ENCODE data around the gene POMT1. TPM values are rescaled to one million over a fixed set of nuclear protein-coding genes. Genes with fewer than 3 reads are reported as not detected.
"Not testable (repeated sequence)": the region's sequence is repeated elsewhere in the genome, so short reads cannot be mapped to it uniquely, and the experiment has no call there.

The POMT1 gene
- total RNA-seq, 2 experiments from 2014 or later = 41.5 to 53.7 TPM

GRCh38 chr9:131472085-131472484 is 30.6 kb upstream of the POMT1 start:
- H3K27me3 Mint-ChIP-seq; H3K4me3 Mint-ChIP-seq; H3K9me3 Mint-ChIP-seq (ENCODE audit: low read depth); H3K4me1 Mint-ChIP-seq; ATAC-seq; DNase-seq; CTCF ChIA-PET; H3K27ac Mint-ChIP-seq: not testable (repeated sequence)
- peaks cover 55% of the 10 kb centered on the region for H3K36me3 Mint-ChIP-seq

GRCh38 chr9:131473198-131473885 is 29.4 kb upstream of the POMT1 start:
- Mint-ChIP-seq H3K27me3 (no peaks in the 10 kb centered on the region), H3K9me3 (ENCODE audit: low read depth) (no peaks in the 10 kb centered on the region), H3K27ac (no peak overlapping the region), H3K4me1 (no peaks in the 10 kb centered on the region), H3K36me3 (peaks cover 50% of the 10 kb centered on the region), H3K4me3 (no peak overlapping the region)
- DNase-seq (no peak), ATAC-seq (no peak)
- CTCF ChIA-PET = interaction anchor here (1.3 to 1.6 kb wide), 2 partner anchors 100 to 123 kb away, joined by 3 to 5 read pairs; no protein-coding TSS in a partner anchor

GRCh38 chr9:131473891-131474290 is 28.8 kb upstream of the POMT1 start:
- ATAC-seq (no peak), DNase-seq (no peak)
- Mint-ChIP-seq H3K36me3 (peaks cover 49% of the 10 kb centered on the region), H3K9me3 (ENCODE audit: low read depth) (no peaks in the 10 kb centered on the region), H3K4me1 (no peaks in the 10 kb centered on the region), H3K4me3 (no peak overlapping the region), H3K27ac (no peak overlapping the region), H3K27me3 (no peaks in the 10 kb centered on the region)
- CTCF ChIA-PET = interaction anchor here (1.3 to 1.6 kb wide), 2 partner anchors 101 to 123 kb away, joined by 3 to 5 read pairs; no protein-coding TSS in a partner anchor

- Mint-ChIP-seq H3K27ac (no peak overlapping the region), H3K4me1 (peaks cover 2% of the 10 kb centered on the region), H3K9me3 (ENCODE audit: low read depth) (no peaks in the 10 kb centered on the region), H3K4me3 (no peak overlapping the region), H3K36me3 (peaks cover 50% of the 10 kb centered on the region), H3K27me3 (no peaks in the 10 kb centered on the region)
- no peak for ATAC-seq
- CTCF ChIA-PET = interaction anchor here (1.3 to 1.6 kb wide), 2 partner anchors 102 to 124 kb away, joined by 3 to 5 read pairs; no protein-coding TSS in a partner anchor
- DNase-seq = no peak
Observed at GRCh38 chr9:131474711-131475110, 28.0 kb upstream of the POMT1 start.

GRCh38 chr9:131475111-131475955 is 27.4 kb upstream of the POMT1 start:
- no peak overlapping the region for H3K27ac Mint-ChIP-seq
- no peaks in the 10 kb centered on the region for H3K9me3 Mint-ChIP-seq (ENCODE audit: low read depth)
- H3K4me1 Mint-ChIP-seq = peaks cover 2% of the 10 kb centered on the region
- peaks cover 47% of the 10 kb centered on the region for H3K36me3 Mint-ChIP-seq
- no peak overlapping the region for H3K4me3 Mint-ChIP-seq
- CTCF ChIA-PET = interaction anchor here (1.2 to 3.4 kb wide), 4 partner anchors 102 to 125 kb away, joined by 3 to 19 read pairs (median 4); no protein-coding TSS in a partner anchor
- DNase-seq (no peak), ATAC-seq (no peak)
- H3K27me3 Mint-ChIP-seq = no peaks in the 10 kb centered on the region

- no peaks in the 10 kb centered on the region for H3K27me3 Mint-ChIP-seq
- peaks cover 40% of the 10 kb centered on the region for H3K36me3 Mint-ChIP-seq
- no peak overlapping the region for H3K27ac Mint-ChIP-seq
- H3K9me3 Mint-ChIP-seq (ENCODE audit: low read depth) = no peaks in the 10 kb centered on the region
- DNase-seq (no peak), ATAC-seq (no peak)
- no peak overlapping the region for H3K4me3 Mint-ChIP-seq
- CTCF ChIA-PET = interaction anchor here (0.7 to 3.4 kb wide), 4 partner anchors 78 to 126 kb away, joined by 3 to 19 read pairs (median 6); no protein-coding TSS in a partner anchor
- peaks cover 2% of the 10 kb centered on the region for H3K4me1 Mint-ChIP-seq
Observed at GRCh38 chr9:131475956-131476776, 26.6 kb upstream of the POMT1 start.

GRCh38 chr9:131476777-131477345 is 25.9 kb upstream of the POMT1 start:
- H3K27ac Mint-ChIP-seq = no peak overlapping the region
- no peaks in the 10 kb centered on the region for H3K27me3 Mint-ChIP-seq
- ATAC-seq (no peak), DNase-seq (no peak)
- H3K4me3 Mint-ChIP-seq = no peak overlapping the region
- H3K36me3 Mint-ChIP-seq = peaks cover 37% of the 10 kb centered on the region
- CTCF ChIA-PET = interaction anchor here (0.7 to 3.4 kb wide), 5 partner anchors 13 to 127 kb away, joined by 3 to 19 read pairs (median 3); no protein-coding TSS in a partner anchor
- no peaks in the 10 kb centered on the region for H3K9me3 Mint-ChIP-seq (ENCODE audit: low read depth)
- peaks cover 2% of the 10 kb centered on the region for H3K4me1 Mint-ChIP-seq

- CTCF ChIA-PET = interaction anchor here (0.6 to 3.4 kb wide), 7 partner anchors 10 to 127 kb away, joined by 3 to 19 read pairs (median 3); no protein-coding TSS in a partner anchor
- ATAC-seq (no peak), DNase-seq (no peak)
- Mint-ChIP-seq H3K36me3 (peaks cover 39% of the 10 kb centered on the region), H3K27ac (no peak overlapping the region), H3K27me3 (no peaks in the 10 kb centered on the region), H3K4me3 (no peak overlapping the region), H3K9me3 (ENCODE audit: low read depth) (no peaks in the 10 kb centered on the region), H3K4me1 (peaks cover 2% of the 10 kb centered on the region)
Observed at GRCh38 chr9:131477367-131477766, 25.4 kb upstream of the POMT1 start.

GRCh38 chr9:131477816-131478419 is 24.8 kb upstream of the POMT1 start:
- H3K36me3 Mint-ChIP-seq = peaks cover 38% of the 10 kb centered on the region
- DNase-seq (no peak), ATAC-seq (no peak)
- no peak overlapping the region for H3K27ac Mint-ChIP-seq
- H3K9me3 Mint-ChIP-seq (ENCODE audit: low read depth) = no peaks in the 10 kb centered on the region
- H3K4me3 Mint-ChIP-seq = no peak overlapping the region
- no peaks in the 10 kb centered on the region for H3K27me3 Mint-ChIP-seq
- CTCF ChIA-PET = interaction anchor here (0.6 to 3.4 kb wide), 7 partner anchors 11 to 128 kb away, joined by 3 to 19 read pairs (median 3); no protein-coding TSS in a partner anchor
- peaks cover 2% of the 10 kb centered on the region for H3K4me1 Mint-ChIP-seq

GRCh38 chr9:131478421-131478868 is 24.3 kb upstream of the POMT1 start:
- peaks cover 2% of the 10 kb centered on the region for H3K4me1 Mint-ChIP-seq
- H3K27me3 Mint-ChIP-seq = no peaks in the 10 kb centered on the region
- ATAC-seq (no peak), DNase-seq (peak; percentile 65)
- H3K4me3 Mint-ChIP-seq = no peak overlapping the region
- H3K36me3 Mint-ChIP-seq = peaks cover 39% of the 10 kb centered on the region
- CTCF ChIA-PET = interaction anchor here (1.0 to 3.4 kb wide), 8 partner anchors 14 to 128 kb away, joined by 3 to 19 read pairs (median 5); no protein-coding TSS in a partner anchor
- no peaks in the 10 kb centered on the region for H3K9me3 Mint-ChIP-seq (ENCODE audit: low read depth)
- H3K27ac Mint-ChIP-seq = no peak overlapping the region

GRCh38 chr9:131478911-131479310 is 23.8 kb upstream of the POMT1 start:
- Mint-ChIP-seq H3K36me3 (peaks cover 42% of the 10 kb centered on the region), H3K4me1 (peaks cover 2% of the 10 kb centered on the region), H3K27me3 (no peaks in the 10 kb centered on the region), H3K9me3 (ENCODE audit: low read depth) (no peaks in the 10 kb centered on the region), H3K27ac (no peak overlapping the region), H3K4me3 (no peak overlapping the region)
- DNase-seq (no peak), ATAC-seq (no peak)
- CTCF ChIA-PET = interaction anchor here (0.6 to 3.1 kb wide), 7 partner anchors 19 to 129 kb away, joined by 3 to 15 read pairs (median 4); no protein-coding TSS in a partner anchor

GRCh38 chr9:131480258-131480657 is 22.5 kb upstream of the POMT1 start:
- peaks cover 43% of the 10 kb centered on the region for H3K36me3 Mint-ChIP-seq
- H3K27me3 Mint-ChIP-seq = no peaks in the 10 kb centered on the region
- H3K9me3 Mint-ChIP-seq (ENCODE audit: low read depth) = no peaks in the 10 kb centered on the region
- no peak overlapping the region for H3K4me3 Mint-ChIP-seq
- ATAC-seq = no peak
- peaks cover 2% of the 10 kb centered on the region for H3K4me1 Mint-ChIP-seq
- H3K27ac Mint-ChIP-seq = no peak overlapping the region
- CTCF ChIA-PET = interaction anchor here (0.5 to 3.1 kb wide), 8 partner anchors 20 to 296 kb away, joined by 3 to 15 read pairs (median 5); no protein-coding TSS in a partner anchor
- no peak for DNase-seq
